GM18870 (cell line): ENCODE measurements around the gene ASF1B.
A peak's percentile ranks its signal among the peaks of the same experiment; 100 is the strongest.

Experiments
- ATAC-seq: cut with Tn5 transposase; IDR thresholded peaks from one replicate; pipeline ENCODE4 v1.9.1; 2021; ENCODE audit warnings: moderate library complexity; ENCODE audit not compliant: unreplicated experiment

Gene ASF1B

GRCh38 chr19:14138576-14139265 lies 2.3 kb upstream of the ASF1B start:
- no peak for ATAC-seq

- ATAC-seq, result no peak
These were observed 342 bp downstream of the ASF1B start for GRCh38 chr19:14135985-14136508.

GRCh38 chr19:14135355-14135754 lies 1.0 kb downstream of the ASF1B start:
- no peak for ATAC-seq

GRCh38 chr19:14127929-14128509 lies 8.4 kb downstream of the ASF1B start:
- ATAC-seq, result no peak

- ATAC-seq, result no peak
These were observed 9.2 kb downstream of the ASF1B start for GRCh38 chr19:14127176-14127575.

- ATAC-seq, result no peak
These were observed 13.5 kb downstream of the ASF1B start for GRCh38 chr19:14122924-14123323.

- no peak for ATAC-seq
These were observed 15.9 kb downstream of the ASF1B start for GRCh38 chr19:14120497-14120780.

- ATAC-seq, result no peak
These were observed 16.5 kb downstream of the ASF1B start for GRCh38 chr19:14119644-14120496.

GRCh38 chr19:14119146-14119545 lies 17.2 kb downstream of the ASF1B start:
- no peak for ATAC-seq

- peak; percentile 23 for ATAC-seq
These were observed 18.0 kb downstream of the ASF1B start for GRCh38 chr19:14118165-14119051.

- peak; percentile 76 for ATAC-seq
These were observed 18.7 kb downstream of the ASF1B start, which contains the start of gene PRKACA for GRCh38 chr19:14117668-14118164. TSS of gene PRKACA (minus strand) at chr19:14117762. CDS start at chr19:14117547, 215 bp downstream.

GRCh38 chr19:14116918-14117578 lies 19.3 kb downstream of the ASF1B start:
- ATAC-seq, result no peak

GRCh38 chr19:14116525-14116917 lies 19.9 kb downstream of the ASF1B start:
- no peak for ATAC-seq

- no peak for ATAC-seq
These were observed 20.6 kb downstream of the ASF1B start for GRCh38 chr19:14115756-14116155.

- no peak for ATAC-seq
These were observed 21.5 kb downstream of the ASF1B start for GRCh38 chr19:14114854-14115253.

GRCh38 chr19:14114439-14114838 lies 21.9 kb downstream of the ASF1B start:
- no peak for ATAC-seq

GRCh38 chr19:14113762-14114414 lies 22.5 kb downstream of the ASF1B start:
- ATAC-seq, result no peak

GRCh38 chr19:14112809-14113385 lies 23.5 kb downstream of the ASF1B start:
- no peak for ATAC-seq
